Fibroblast of peridontal ligament (primary cell): ENCODE measurements around the gene PGAP1.
"Not testable (repeated sequence)": the region's sequence is repeated elsewhere in the genome, so short reads cannot be mapped to it uniquely, and the experiment has no call there.

Experiments
- DNase-seq: peaks from one replicate; pipeline ENCODE4 v3.0.0-alpha.2; 2010; ENCODE audit errors: extremely low read depth

PGAP1 gene

DNA sequence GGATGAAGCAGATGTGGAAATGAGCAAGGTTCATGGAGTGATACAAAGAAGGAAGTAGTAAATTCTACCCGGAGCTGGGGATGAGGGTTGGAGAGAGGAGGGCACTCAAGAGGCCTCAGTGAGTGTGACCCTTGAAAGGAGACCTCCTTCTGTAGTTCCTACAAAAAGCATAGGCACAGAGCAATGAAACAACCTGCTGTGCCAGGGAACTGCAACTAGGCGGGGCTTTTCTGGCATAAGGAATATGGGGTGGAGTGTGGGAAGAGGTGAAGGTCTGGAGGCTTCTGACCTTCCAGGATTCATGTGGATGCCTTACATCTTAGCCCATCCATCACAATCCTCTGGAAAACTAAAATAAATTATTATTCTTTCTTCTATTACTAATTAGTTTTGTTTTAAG is 25.5 kb upstream of the PGAP1 start:
- DNase-seq = no peak

DNA sequence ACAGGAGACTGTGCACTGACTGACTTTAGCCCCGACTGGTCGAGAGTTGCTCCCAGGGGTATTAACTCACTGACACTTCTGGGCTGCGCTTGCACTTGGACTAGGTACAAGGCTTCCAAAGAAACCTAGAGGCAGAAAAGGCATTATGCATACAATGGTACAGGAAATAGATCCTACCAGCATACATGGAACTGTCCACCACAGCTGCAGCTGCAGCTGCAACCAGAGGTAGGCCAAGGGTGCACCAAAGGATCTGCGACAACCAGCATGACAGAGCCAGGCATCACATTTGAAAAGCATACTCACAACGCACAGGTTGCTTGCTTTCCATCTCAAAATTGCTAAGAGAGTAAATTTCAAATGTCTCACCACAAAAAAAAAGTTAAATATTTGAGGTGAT is 22.6 kb upstream of the PGAP1 start:
- no peak for DNase-seq

DNA sequence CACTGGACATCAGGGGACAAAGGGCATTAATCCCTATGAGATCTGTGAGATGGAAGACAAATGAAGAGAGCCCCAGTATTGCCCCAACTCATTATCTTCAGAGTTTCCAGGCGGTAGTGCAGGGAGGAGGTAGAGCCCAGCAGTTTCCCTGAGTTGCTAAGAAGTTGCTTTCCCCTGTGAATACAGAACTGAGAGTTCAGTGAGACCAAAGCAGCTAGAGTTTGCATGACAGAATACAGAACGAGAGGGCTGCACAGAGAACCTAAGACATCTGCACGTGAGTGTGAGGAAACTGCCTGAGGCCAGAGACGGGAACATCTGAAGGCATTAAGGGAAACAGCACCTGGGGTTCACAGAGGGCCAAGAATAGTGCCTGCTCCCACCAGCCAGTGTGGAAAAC is 18.1 kb upstream of the PGAP1 start:
- no peak for DNase-seq

DNA sequence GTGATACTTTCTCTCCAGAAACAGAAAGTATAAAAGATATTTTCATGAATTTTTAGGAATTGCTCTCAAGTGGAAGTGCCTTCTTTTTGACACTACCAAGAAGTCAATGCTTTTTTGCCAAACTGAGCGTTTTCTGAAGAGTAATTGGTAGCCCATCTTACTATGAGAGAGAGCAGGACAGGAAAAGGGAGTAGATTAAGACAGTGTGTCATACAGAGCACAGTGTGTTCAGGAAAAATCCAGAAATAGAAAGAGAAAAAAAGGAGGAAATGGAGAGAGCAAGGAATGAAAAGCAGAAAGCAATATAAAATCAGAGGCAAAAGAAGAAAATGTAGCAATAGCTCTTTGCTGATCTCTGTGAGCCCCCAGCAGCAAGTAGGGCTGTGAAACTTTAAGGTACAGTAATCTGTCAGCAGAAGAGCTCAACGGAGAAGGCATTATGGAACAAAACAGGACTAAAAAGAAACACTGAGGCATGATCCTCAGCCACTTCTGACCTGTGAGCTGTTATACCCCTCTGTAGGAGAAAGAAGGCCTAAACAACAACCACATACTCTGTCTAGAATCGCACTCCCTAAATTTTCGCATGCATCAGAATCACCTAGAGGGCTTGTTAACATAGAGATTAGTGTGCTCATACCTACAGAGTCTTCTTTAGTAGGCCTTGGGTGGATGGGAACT is 15.0 kb upstream of the PGAP1 start:
- DNase-seq = no peak

DNA sequence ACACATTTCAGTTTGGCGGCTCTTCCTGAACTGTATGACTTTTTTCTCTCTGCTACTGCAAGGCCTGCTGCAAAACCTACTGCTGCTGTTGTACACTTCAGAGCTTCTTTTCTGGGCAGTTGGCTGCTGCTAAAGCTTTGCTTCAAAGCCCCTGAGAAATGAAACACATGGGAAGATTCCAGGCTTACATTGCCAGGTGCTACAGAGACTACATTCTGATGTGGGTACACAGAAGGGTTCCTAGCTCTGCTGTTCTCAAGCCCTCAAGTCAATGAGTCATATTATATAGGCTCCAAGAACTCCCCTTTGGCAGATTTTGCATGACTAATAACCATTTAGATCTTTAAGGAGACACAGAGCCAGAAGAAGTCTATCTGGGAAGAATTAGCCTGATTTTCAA is 12.9 kb upstream of the PGAP1 start:
- DNase-seq = peak; percentile 64

DNA sequence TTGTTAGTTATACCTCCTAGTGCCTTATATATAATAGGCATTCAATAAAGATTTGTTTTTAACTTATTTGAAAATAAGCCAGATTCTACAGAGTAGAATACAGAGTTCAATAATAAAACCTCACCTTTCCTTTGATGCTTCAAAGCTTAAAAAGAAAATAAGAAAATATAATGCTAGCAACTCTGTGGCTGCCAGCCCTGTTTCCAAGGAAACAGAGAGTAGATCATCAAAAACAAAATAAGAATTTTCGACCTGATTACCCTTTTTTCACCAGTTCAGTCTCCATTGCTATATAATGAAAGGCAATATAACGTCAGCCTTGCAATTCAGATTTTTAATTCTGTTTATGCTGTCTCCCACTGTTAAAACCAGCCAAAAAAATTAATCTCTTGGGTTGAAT is 8.9 kb upstream of the PGAP1 start:
- no peak for DNase-seq

DNA sequence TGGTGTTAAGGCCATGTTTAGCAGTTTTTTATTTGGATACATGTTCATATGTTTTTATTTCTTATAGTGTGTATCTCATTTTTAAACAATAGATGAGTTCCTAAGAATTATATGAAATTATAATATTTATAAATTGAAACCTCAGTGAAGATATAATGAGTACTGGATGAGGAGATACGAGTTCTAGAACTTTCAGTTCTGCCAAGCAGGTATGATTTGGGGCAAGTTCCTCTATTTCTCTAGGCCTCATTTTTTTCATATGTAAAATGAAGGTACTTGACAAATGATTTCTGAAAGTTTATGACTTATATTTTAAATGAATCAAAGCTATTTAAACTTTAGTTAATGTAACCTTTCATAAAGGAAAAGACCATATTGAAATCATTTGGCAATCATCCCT is 8.2 kb upstream of the PGAP1 start:
- DNase-seq = no peak

DNA sequence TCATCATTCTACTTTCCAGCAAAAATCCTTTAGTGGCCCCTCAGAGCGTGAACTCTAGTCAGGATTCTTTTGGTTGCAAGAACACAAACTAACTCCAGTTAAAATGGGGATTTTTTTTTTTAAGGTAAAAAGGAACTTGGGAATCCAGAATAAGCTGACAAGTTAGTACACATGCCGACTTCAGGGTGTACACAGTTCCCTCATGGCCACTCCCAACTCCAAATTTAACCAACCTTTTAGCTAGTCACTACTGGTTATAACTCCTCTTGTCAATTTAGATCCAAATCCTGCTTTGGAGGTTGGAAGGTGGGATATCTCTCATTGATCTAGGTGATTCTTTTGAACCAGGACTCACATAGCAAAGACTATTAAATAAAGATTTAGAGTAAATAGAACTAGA is 5.0 kb upstream of the PGAP1 start:
- no peak for DNase-seq

DNA sequence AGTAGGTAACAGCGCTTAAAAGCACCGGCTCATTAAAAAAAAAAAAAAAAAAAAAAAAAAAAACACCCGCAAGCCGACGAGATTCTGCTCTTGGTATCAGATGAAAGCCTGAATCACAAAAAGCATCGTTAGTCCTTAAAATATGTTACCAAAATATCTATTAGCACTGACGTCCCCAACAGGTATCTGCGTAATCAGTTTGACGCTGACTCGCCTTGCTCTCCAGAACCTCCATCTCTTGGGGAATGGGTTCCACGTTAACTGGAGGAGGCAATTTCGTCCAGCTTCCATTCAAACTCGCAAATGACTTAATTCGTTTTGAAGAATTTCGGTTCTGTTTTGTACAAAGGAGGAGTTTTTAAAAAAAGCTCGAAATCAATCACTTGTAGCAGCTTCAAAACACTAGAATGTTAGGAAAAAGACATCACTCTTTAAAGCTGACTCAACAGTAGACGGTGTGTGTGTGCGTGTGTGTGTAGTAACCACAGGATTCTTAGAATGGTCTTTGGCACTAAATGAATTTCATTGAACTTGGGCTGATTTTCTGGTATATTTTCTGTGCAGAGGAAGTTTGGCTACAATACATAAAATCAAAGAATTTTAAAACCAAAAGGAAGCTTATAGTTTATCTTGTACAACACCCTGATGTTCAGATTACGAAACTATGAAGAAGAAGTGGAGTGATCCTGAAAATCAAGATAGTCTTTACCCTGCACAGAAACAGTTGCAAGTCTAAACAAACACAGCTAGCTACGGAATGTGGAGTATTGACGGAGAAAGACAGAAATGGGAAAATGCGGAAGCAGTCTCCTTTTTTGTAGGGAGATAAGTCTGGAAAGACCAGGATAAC is 1.1 kb upstream of the PGAP1 start:
- DNase-seq = peak; percentile 85

DNA sequence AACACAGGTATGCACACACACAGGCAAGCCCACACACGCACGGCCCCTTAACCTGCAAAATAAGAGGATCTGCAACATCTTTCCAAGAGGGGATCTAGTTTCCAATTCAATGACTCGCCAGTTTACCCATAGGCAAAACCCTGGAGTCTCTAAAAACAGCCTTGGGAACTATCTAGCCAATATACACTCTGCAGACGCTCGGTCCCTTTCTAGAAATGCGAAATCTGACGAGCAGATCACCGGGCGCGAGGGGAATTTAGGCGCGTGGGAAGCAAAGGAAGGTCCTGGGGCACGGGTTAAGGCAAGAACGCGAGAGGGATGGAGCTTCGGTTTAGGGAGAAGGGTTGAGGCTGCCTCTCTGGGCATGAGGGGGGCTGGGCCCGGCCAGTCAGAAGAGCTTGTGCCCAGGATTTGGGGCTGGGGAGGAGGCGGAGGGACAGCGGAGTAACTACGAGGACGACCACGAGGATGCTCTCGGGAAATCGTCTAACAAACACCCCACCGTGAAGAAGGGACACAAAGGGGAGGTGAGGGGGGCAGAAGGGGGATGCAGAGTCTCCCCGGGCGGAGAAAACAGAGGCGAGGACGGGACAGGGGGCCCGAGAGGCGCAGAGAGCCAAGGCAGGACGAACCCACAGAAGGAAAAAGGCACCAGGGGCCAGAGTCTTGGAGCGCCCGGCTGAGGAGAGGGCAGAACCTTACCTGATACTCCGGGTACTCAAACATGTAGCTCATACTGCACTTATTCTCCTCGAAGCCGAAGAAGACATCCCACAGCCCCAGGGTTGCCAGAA is 542 bp downstream of the PGAP1 start:
- peak; percentile 44 for DNase-seq

DNA sequence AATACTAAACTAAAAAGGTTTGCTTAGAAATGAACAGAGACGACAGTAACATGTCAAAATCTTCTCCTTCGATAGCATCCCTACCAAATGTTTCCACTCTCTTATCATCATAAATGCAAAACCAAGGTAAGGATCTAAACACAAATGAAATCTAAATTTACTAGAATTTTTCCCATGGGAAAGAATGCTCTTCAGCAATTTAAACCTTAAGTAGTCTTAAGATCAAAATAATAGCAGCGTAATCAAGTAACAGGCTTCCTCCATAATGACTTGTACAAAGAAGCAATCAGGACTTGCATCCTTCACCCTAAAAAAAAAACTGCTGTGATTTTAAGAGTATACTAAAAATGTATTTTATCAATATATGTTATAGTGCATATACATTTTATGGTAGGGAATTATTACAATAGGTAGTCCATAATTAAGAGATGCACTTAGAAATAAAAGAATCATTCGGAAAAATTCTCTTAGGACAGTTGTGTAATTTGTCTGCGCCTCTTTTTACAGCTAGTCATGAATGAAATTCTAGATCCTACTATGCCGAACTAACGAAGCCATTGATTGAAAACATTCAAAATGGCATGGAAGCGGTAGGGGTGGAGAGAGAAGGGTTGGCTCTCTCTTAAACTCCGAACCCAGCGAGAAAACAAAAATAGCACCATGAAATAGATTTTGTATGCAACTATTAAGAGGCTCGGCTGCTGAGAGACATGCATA is 1.3 kb downstream of the PGAP1 start:
- peak; percentile 53 for DNase-seq

DNA sequence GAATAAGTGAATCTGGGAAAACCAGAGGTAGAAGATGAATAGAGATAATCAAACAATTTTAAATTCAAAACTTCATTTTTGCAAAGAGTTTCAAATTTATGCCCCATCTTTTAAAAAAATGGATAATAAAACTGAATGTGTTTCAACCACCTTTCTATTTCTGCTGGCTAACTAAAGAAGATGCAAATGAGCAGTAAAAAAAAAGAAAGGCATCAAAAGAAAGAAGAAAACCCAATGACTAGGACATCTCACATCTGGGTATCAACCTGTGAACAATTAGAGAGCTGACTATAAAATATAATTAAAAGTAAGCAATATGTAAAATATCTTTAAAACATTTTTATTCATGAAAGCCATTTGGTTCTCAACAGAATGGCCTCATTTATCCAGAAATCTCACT is 2.5 kb downstream of the PGAP1 start:
- DNase-seq = no peak

DNA sequence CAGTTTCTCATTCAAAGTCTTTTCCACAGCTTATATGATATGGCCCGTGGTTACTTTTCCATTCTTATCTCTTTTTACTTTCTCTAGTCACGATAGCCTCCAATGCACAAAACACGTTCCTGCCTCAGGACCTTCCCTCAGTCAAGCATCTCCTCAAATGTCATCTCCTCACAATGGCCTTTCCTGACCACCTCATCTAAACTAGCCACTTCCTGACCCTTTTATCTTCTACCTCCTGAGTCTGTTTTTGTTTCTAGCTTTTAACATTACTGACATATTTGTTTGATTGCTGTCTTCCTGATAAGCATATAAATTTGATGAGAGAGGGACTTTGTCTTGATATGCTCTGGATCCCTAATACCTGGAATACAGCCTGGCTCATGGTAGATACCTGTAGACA is 7.6 kb downstream of the PGAP1 start:
- DNase-seq = no peak

DNA sequence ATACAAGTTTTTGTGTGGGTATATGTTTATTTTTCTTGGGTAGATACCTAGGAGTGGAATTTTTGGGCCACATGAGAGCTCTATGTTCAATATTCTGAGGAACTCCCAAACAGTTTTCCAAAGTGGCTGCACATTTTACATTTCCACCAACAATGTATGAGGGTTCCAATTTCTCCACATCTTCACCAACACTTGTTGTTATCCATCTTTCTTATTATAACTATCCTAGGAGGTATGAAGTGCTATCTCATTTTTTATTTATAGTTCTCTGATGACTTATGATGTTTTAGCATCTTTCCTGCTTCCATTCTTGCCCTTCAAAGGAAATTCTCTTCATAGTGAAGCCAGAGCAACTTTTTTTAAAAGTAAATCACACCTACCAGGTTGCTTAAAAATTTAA is 8.7 kb downstream of the PGAP1 start:
- no peak for DNase-seq

DNA sequence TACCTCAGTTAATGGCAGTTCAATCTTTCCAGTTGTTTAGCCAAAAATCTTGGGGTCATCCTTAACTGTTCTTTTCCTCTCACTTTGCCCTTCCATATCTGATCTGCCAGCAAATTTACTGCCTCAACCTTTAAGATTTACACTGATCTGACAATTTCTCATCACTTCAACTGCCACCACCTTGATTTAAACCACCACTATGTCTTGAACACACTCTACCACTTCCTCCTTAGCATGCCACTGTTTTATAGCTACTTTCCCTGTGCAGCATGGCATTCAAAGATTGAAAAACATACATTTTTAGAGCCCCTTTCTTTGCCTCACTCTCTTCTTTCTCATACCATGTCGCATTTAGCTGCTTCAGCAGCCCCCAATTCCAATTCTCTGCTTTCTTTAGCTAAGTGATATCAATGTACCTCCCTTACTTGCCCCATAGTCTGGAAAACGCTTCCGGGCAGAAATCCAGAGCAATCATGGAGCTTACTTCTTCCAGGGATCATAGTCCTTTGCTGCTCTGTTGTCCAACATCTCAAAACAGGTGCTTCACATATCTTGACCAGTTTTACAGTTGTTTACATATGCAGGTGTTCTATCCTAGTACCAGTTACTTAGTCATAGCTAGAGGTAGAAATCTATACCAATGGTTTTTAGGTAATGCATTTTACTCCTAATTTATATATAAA is 10.9 kb downstream of the PGAP1 start:
- DNase-seq = no peak

DNA sequence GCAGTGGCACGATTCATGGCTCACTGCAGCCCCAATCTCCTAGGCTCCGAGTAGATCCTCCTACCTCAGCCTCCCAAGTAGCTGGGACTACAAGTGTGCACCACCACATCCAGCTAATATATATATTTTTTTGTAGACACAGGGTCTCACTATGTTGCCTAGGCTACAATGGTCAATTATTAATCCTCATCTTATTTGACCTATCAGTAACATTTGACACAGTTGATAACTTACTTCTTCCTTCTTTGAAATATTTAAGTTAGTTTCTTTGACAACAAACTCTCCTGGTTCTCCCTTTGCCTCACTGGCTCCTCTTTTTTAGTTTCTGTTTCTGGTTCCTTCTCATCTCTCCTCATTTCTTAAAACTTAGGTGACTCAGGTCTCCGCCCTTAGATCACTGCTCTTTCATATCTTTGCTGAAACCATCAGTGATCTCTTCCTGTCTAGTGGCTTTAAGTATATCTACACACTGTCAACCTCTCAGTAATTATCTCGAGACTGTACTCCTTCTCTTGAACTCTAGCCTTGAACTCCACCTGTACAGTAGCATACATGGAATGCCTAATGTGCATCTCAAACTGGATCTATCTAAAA is 11.5 kb downstream of the PGAP1 start:
- DNase-seq = no peak

DNA sequence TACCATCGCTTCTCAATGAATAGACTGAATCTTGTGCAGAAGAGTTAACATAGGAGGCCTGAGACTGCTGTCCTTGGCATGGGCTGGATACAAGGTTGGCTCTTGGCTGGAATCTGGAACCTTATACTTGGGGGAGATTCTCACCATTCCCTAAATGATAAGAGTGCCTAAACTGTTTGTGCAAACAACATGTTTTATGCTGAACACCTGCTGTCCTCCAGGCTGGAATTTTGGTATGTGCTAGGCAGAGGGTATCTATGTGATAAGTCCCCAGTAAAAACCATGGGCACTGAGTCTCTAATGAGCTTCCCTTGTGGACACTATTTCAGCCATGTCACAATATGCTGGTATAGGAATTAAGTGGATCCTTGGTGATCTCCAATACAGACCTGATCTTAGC is 12.8 kb downstream of the PGAP1 start:
- DNase-seq = no peak

DNA sequence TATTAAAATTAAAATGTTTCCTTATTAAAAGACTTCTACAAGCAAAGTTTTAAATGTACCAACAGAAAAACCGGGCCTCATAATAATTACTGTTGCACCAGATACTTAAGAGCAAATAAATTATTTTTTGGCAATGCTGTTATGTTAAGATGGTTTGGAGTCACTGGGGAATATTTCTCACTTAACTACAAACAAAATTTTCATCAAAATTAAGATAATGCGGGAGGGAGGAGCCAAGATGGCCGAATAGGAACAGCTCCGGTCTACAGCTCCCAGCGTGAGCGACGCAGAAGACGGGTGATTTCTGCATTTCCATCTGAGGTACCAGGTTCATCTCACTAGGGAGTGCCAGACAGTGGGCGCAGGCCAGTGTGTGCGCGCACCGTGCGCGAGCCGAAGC is 21.1 kb downstream of the PGAP1 start:
- not testable (repeated sequence) for DNase-seq

DNA sequence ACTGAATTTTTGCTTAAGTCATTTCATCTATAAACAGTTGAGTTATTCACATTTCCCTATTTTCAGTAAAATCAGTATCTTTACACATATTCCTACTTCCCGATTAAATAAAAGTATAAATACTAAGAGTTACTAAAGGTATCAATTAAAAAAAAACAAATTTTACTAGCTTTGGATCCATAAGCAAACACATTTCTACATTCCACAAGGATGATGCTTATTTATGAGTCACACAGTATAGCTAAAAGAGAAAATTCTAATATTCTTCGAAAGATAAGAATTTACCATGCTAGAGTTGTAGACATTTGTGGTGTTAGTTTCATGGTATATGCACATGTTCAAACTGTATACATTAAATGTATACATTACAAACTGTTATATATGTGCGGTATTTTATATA is 23.7 kb downstream of the PGAP1 start:
- DNase-seq = no peak

DNA sequence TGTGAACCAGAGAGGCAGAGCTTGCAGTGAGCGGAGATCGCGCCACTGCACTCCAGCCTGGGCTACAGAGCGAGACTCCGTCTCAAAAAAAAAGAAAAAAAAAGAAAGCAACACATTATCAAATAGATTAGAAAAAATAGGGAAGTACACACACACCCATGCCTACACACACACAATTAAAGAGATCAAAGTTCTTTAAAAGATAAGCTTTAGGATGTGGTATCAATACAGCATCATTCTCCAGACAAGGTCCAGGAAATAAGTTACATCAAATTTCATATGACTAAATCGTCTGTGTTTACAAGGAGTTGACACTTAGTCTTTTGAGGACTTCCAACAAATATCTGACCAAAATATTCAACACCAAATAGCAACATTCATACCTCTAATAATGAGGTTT is 25.7 kb downstream of the PGAP1 start:
- no peak for DNase-seq

DNA sequence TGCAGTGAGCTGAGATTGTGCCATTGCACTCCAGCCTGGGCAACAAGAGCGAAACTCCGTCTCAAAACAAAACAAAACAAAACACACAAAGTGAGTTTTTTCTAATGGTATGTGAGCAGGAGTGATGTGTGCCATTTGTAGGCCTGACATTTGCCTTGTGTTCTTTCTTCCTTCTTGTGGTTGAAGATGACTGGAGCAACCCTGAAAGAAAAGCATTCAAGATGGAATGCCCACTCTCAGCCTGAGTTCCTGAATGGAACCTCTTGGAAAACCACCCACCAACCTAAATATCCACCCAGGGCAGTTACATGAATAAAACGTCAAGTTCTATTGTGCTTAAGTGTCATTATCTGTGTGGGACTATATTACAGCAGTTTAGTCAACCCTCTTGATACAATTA is 26.5 kb downstream of the PGAP1 start:
- DNase-seq = no peak
